Subcutaneous adipose tissue (tissue), 4 donors: ENCODE measurements around the gene SKI. TPM values are rescaled to one million over a fixed set of nuclear protein-coding genes. Genes with fewer than 3 reads are reported as not detected.

Experiments
- total RNA-seq, 4 donors: library from RNA; depleted of rRNA; stranded (reverse); fragments of >200 nt; gene quantifications; one replicate each; pipeline ENCODE4 v1.1.0, GENCODE V29; 2016
- TF ChIP-seq, protein P1 (sequence below): fragments of 450-650 bp; IDR thresholded peaks from one replicate; pipeline ENCODE4 v1.5.1; 2016; ENCODE audit warnings: low read depth, mild to moderate bottlenecking, control low read depth, antibody characterized with exemption, moderate library complexity

Gene SKI
- total RNA-seq, 4 donors from 2014 or later = 24.3 to 67.6 (median 27.8) TPM

DNA sequence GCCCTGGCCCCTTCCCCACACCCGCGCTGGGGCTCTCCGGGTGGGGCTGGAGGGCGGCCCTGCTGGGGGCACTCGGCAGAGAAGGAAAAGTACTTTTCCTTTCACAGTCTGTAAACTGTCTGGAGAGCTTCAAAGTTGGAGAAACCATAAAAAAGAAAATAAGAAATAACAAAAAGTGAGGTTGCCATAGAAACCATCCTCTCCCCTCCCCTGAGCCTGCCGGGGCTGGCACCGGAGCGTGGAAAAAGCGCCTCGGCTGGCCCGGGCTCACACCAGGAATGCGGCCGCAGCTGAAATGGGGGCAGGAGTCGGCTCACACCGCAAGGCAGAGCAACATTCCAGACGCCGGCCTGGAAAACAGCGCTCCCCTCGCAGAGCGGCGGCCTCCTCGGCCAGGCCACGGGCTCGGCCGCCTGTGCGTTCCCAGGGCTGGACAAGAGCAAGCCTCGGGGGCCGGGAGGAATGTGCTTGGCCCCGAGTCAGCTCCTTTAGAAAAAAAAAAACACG lies 94.0 kb downstream of the SKI start:
- TF ChIP-seq, protein P1, sequence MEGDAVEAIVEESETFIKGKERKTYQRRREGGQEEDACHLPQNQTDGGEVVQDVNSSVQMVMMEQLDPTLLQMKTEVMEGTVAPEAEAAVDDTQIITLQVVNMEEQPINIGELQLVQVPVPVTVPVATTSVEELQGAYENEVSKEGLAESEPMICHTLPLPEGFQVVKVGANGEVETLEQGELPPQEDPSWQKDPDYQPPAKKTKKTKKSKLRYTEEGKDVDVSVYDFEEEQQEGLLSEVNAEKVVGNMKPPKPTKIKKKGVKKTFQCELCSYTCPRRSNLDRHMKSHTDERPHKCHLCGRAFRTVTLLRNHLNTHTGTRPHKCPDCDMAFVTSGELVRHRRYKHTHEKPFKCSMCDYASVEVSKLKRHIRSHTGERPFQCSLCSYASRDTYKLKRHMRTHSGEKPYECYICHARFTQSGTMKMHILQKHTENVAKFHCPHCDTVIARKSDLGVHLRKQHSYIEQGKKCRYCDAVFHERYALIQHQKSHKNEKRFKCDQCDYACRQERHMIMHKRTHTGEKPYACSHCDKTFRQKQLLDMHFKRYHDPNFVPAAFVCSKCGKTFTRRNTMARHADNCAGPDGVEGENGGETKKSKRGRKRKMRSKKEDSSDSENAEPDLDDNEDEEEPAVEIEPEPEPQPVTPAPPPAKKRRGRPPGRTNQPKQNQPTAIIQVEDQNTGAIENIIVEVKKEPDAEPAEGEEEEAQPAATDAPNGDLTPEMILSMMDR = no peak

DNA sequence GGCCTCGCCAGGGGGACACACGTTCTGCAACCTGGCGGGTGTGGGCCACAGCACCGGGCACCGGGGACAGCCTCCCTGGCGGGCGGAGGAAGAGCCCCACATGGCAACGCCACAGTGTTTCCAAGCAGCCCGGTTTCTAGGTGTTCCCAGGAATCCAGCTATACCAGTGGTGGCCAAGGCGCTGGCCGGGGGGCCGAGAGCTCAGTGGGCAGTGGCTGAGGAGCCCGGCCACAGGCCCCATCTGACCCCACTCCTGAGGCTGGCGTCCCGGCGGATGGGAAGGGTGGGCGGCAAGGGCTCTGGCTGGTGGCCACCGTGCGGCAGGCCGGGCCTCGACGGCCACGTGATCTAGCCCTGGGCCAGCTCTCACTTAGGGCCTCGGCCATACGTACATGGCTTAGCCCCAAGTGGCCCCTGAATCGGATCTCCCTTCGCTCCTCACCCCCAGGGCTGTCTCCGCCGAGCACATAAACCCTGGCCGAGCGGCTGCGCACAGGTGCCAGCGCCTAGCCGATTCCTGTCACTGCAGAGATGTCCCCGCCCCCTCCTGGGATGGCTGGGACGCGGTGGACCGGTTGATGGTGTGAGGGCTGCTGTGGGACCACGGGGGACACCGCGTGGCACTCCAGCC lies 94.6 kb downstream of the SKI start:
- TF ChIP-seq, protein P1 = no peak

DNA sequence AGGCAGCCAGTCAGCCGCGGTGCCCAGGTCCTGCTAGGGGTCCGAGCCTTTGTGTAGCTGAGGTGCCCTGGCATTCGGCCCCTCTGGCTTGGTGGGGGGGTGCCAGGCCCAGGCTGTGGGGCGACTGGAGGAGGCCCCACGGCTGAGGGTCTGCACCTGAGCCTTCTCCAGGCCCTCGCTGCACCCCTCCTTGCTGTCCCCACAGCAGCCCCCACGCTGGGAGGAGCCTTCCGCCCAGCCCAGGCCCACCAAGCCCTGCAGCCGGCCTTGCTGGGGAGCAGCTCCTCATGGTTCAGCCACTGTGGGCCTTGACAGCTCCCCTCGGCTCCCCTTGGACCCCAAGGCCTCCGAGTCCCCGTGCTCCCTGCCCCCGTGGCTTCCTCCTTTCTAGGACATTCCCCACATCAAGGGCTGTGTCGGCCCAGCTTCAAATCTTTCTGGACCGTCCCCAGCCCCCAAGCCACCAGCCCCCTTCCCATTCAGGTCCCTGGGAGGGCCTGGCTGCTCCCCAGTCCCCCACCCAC lies 95.4 kb downstream of the SKI start:
- TF ChIP-seq, protein P1 = no peak

DNA sequence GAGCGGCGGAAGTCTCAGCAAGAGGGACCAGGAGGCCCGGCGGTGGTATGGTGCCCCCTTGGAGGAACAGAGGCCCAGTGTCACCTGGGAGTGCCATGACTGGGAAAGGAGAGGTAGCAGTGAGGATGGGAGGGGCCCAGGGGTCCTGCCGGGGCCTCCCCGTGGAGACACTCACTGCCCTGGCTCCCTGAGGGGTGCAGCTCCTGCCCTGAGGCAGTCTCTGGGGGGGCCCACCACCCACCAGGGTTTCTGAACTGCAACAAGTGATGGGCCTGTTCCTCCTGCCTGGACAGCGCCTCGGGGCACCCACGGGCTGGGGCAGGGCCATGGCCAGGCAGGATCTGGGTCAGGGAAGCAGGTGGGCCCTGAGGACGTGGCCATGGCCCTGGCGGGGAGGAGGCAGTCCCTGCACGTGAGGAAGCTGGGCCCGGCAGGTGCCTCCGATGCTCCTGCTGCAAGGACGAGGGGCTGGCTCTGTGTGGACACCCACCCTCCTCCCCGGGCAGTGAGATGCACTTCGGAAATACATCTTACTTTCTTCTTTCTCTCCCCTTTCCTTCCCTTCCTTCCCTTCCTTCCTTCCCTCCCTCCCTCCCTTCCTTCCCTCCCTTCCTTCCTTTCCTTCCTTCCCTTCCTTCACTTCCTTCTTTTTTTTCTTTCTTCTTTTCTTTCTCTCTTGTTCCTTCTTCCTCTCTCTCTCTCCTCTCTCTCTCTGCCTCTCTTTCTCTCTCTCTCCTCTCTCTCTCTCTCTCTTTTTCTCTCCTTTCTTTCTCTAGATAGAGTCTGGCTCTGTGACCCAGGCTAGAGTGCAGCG lies 96.6 kb downstream of the SKI start:
- TF ChIP-seq, protein P1 = no peak

DNA sequence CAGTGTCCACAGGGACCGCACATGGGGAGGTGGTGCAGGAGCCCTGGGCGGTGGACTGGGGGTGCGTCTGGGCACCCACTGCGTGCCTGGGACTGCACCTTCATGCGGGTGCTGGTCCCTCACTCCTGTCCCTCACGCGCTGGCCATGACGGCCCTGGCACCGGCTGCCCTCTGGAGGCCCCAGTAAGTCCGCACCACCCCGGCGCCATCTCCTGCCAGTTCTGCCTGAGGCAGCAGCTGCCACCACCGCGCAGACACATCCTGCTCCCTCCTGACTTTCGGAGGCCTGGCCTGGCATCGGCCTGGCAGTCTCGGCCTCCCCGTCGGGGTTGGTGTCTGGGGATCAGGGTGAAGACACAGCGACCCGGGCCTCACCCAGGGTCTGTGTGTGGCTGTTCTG lies 98.4 kb downstream of the SKI start:
- TF ChIP-seq, protein P1 = no peak

DNA sequence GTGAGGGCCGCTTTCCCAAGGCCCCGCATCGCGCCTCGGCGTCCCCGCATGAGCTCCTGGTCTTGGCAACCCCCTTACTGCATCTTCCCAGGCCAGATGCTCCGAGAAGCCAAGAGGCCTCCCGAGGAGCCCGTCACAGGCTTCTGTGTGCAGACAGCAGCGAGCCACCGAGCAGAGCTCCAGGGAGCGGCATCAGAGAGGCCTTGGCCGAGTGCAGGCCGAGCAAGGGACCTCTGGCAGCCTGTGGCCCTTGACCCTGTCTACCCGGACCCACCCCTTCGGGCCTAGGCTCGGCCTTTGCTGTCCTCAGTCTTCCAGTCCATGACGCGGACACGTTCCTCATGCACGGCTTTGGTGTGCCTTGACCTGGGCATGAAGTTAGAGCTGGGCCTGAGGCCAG lies 99.7 kb downstream of the SKI start:
- TF ChIP-seq, protein P1 = no peak
